ENCODE results near the gene ADAMTS7.
"Not testable (repeated sequence)": the region's sequence is repeated elsewhere in the genome, so short reads cannot be mapped to it uniquely, and the experiment has no call there.

Gene ADAMTS7

DNA sequence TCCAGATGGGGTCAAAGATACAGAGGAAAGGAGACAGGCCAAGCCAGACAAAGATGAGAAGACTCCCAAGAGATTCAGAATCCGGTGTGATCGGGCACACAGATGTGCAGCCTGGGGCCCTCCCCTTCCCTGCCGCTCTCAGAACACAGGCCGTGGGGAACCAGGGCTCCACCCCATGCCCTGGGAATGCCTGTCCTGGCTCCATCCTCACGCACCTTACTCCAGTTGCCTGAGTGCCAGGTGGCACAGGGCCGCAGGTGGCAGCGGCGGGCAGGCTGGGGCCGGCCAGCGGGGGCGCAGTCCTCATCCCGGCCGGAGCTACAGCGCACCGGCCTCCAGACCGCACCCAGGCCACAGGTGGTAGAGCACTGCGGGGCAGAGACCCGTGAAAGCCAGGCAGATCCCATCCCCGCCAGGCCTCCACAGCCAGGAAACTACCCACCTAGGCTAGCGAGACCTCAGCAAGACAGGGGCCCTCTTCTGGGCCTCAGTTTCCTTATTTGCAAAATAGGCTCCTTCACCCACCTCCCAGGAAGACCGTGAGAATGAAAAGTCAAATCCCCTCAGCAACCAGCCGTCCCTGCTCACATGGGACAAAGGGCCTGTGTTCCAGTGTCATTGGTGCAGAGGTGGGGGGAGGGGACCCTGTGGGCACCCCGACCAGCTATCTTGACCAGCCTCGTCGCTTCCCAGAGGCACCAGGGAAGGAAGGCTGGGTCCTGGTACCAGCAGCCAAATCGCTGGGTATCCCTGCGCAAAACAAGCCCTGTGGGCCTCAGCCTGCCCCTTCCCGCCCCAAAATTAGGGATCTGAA lies 46.7 kb downstream of the ADAMTS7 start:
- DNase-seq (ENCODE audit: low read depth): not testable (repeated sequence)

GRCh38 chr15:78763796-78764241 lies 47.4 kb downstream of the ADAMTS7 start:
- DNase-seq (ENCODE audit: low read depth): no peak

GRCh38 chr15:78762985-78763795 lies 48.1 kb downstream of the ADAMTS7 start:
- DNase-seq (ENCODE audit: low read depth): no peak

DNA sequence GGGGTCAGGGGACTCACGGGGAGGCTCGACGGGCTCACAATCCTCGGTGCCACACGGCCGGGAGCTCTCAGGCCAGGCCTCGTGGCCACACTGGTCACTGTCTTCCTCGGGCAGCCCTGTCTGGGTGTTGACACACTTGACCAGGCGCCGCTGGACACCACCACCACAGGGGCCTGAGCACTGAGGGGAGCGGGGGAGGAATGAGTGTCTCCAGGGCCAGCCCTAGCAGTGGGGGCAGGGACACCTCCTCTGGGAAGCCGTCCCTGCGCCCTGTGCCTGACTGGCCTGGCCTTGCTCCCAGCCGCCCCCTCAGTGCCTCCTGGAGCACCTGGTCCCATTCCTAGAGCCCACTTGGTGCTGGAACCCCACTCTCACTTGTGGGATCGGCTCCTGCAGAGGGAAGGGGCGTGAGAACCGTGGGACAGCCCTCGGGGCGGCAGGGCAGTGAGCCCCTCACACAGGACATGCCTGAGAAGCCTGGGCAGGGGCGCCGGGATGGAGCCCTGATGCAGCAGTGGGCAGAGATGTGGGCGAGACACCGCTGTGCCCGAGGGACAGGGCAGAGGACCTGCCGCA lies 48.8 kb downstream of the ADAMTS7 start:
- not testable (repeated sequence) for DNase-seq (ENCODE audit: low read depth)

DNA sequence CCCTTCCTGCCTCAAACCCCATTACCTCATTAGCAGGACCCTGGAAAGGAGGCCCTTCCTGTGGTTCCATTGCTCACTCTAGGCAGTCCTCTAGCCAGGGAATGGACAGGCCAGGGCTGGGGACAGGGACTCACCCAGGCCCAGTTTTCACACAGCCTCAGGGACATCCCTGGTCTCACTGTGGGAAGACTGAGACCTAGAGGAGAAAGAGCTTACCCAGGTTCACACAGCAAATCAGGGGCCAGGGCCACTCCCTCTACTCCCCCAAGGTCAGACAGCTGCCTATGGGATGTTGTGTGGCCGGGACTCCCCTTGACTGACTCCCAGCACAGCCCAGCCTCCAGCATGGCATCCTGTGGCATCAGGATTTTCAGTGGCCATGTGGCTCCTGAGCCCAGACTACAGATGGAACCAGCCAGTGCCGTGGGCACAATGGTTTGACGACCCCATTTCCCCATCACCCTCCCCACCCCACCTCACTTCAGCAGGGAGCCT lies 49.3 kb downstream of the ADAMTS7 start:
- no peak for DNase-seq (ENCODE audit: low read depth)

GRCh38 chr15:78761475-78761874 lies 49.8 kb downstream of the ADAMTS7 start:
- not testable (repeated sequence) for DNase-seq (ENCODE audit: low read depth)

DNA sequence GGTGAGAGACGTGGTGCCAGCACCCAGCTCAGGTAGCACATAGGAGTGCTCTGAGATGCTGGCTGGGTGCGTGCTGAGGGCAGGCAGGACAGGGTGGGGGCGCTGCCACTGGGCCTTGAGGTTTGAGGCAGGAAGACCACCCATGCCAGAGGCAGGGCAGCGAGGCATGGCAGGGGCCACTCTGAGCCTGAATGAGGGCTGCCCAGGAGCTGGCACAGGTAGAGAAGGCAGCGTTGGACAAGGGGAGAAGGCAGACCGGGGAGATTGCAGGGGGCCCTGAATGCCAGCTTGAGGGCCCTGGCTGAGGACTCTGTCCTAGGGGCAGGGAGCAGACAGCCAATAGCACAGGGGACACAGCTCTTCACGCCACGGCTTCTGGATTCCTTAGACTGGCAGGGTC lies 50.2 kb downstream of the ADAMTS7 start:
- DNase-seq (ENCODE audit: low read depth): no peak

- DNase-seq (ENCODE audit: low read depth): not testable (repeated sequence)
These were observed 51.0 kb downstream of the ADAMTS7 start for GRCh38 chr15:78760091-78760882.

- DNase-seq (ENCODE audit: low read depth): not testable (repeated sequence)
These were observed 51.8 kb downstream of the ADAMTS7 start for GRCh38 chr15:78759361-78759998.

DNA sequence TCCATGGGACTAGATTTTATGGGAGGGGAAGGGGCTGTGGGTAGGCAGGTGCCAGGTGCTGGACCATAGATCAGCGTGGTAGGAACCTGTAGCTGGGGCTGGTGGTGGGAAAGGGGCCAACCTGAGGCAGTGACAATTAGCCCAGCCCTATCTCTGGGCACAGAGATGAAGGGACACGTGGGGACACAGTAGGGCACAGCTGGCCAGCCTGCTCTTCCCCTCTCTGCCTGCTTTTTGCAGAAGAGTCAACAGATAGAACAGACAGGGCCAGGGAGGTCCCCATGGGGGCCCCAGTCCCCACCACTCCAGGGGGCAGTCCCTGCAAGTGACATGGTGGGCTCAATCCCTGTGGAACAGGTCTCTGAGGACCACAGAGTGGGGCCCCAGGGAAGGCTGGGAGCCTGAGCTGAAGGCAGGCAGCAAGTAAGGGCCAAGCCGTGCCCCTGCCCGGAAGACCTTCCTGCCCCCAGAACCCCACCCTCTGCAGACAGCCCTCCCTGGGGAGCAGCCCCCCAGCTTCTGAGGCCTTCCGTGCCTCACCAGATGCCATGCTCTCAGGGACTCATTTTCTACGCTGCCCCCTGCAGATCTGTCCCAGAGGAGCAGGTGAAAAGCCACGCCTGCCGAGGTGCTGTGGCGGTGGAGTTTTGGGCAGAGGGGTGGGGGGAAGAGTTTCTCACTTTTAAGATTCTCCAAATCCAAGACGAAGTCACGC lies 52.6 kb downstream of the ADAMTS7 start:
- DNase-seq (ENCODE audit: low read depth): not testable (repeated sequence)

DNA sequence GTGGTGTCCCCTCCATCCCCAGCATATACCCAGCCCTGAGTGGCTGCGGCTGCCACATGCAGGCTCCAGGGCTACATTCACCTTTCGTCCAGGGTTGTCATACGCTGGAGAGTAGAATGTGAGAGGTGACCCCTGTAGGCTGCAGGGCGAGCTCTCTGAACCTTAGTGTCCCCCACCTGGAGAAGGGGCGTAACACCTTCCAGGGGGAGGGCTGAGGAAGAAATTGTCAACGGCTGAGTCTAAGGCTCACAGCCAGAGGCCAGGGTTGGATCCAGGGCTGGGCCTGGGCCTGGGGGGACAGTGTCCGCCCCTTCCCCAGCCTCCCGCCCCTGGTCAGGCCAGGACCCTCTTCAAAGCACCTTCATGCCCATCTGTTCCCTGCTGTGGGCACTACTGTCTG lies 53.2 kb downstream of the ADAMTS7 start:
- not testable (repeated sequence) for DNase-seq (ENCODE audit: low read depth)

- no peak for DNase-seq (ENCODE audit: low read depth)
These were observed 53.7 kb downstream of the ADAMTS7 start for GRCh38 chr15:78757636-78757905.

- not testable (repeated sequence) for DNase-seq (ENCODE audit: low read depth)
These were observed 54.3 kb downstream of the ADAMTS7 start for GRCh38 chr15:78756781-78757635.

DNA sequence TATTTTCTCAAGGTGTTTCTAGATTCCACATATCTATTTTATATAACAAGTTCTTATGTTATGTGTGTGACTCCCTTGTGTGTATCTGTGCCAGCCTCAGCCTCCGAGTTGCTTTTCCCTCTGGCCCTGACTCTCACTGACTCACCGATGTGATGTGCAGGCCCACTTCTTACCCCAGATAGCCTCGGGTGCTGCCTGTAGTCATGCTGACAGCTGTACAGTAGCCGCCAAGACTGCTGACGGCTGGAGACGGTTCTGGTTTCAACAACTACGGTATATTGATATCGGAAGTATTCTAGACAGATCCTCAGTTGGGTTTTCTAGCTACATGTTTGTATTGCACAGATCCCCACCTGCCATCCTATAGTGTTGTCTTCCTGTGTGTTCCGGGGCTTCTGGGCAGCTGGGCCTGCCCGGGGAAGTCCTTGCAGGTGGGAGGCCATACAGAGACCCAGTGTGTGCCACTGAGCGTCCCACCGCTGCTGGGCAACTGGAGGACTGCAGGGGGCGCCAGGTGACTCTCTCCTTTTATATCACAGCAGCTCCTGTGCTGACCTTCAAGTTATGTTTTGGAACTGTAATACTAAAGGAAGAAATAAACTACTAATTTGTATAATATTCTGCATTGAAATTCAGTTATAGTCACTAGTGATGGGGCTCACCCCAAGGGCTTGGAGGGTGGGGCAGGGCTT lies 55.2 kb downstream of the ADAMTS7 start:
- not testable (repeated sequence) for DNase-seq (ENCODE audit: low read depth)

DNA sequence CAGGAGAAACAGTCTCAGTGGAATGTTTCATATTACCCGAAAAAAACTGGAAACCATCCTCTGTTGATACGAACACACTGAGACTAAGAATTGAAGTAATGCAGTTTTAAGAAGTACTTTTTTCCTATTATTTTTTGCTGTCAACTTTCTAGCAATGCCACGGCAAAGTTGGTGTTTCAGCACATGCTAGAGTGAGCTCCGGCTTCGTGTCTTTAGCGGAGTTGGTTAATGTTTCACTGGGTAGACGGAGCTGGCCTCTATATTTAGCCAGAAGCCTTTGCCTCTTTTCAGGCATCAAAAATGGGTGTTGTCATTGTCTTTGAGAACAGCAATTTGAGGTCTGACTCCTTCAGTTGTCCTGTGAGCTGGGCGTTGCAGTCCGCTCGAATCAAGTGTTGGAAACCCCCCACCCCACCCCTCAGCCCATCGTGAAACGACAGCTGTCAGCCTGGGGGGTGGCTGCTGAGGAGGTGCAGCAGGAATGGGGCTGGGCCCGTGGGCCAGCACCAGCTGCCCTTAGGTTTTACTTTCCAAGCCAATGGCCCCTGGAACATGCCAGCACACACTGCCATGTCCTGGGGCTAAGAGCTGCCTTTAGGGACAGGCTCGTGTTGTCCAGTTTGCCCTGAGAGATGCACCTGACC lies 56.5 kb downstream of the ADAMTS7 start:
- DNase-seq (ENCODE audit: low read depth): not testable (repeated sequence)

DNA sequence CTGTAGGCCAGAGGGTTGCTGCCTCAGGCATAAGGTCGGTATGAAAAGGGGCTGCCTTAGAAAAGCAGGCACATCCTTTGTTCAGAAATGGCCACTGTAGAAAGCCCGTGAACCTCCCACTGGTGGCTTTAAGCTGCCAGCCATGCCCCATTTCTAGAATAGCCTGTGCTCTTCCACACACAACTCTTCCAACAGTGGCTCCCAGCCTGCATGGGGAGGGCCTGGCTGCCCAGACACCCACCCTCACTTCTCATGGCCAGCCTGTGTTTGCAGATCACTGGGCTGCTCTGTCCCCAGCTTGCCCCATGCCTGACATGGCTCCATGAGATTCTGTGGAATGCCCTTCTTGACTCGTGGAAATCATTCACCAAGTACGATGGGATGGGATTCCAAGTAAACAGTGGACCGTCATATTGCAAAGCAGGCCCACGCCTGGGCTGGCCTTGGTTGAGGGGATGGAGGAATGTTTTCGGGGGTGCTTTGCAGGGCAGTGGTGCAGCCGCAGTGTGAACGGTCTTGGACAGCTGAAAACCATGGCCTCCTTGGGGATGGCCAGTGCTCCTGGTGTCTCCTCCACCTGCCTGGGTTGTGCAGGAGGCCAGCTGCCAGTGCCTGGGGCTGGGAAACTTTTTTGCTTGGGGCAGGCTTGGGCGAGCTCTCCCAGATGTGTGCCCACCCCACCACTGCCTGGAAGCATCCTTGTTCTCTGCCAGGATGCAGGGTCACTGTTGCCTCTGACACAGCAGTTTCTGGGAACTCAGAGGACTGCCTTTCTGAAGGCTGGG lies 57.3 kb downstream of the ADAMTS7 start:
- not testable (repeated sequence) for DNase-seq (ENCODE audit: low read depth)

DNA sequence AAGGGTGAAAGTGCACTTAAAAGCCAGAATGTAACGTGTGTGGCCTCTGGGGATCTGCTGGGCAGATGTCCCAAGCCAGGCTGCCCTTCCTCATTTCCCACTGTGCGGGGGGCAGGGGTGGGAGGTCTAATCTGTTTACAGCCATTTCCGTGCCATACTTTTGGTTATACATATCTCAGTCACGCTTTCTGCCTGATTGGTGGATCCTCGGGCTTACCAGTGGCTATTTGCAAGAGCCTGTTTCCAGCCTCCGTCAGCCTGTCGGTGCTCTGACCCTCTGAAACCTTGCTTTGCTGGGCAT lies 58.0 kb downstream of the ADAMTS7 start:
- DNase-seq (ENCODE audit: low read depth): not testable (repeated sequence)
